Activated T-cell treated with anti-CD3 and anti-CD28 coated beads for 4 hours (primary cell): ENCODE measurements around the gene MGMT.

Experiments used
- DNase-seq: peaks from one replicate; pipeline ENCODE4 v3.0.0-alpha.2; 2020

The MGMT gene

DNA sequence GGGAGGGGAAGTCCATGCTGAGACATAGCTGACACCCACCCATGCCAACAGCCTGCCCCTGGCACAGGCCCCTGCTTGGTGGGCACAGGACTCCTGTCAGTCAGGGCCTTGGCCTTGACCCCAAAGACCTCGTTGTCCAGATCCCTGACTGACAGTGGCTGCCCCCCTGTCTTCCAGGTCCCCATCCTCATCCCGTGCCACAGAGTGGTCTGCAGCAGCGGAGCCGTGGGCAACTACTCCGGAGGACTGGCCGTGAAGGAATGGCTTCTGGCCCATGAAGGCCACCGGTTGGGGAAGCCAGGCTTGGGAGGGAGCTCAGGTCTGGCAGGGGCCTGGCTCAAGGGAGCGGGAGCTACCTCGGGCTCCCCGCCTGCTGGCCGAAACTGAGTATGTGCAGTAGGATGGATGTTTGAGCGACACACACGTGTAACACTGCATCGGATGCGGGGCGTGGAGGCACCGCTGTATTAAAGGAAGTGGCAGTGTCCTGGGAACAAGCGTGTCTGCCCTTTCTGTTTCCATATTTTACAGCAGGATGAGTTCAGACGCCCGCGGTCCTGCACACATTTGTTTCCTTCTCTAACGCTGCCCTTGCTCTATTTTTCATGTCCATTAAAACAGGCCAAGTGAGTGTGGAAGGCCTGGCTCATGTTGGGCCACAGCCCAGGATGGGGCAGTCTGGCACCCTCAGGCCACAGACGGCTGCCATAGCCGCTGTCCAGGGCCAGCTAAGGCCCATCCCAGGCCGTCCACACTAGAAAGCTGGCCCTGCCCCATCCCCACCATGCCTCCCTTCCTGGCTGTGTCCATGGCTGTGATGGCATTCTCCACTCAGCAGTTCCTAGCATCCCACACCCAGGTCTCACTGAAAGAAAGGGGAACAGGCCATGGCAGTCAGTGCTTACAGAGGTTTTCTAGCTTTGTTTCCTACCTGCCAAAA, 299.8 kb downstream of the MGMT start:
- DNase-seq = no peak

- DNase-seq = no peak
Observed at GRCh38 chr10:129767751-129768150, 300.7 kb downstream of the MGMT start.

DNA sequence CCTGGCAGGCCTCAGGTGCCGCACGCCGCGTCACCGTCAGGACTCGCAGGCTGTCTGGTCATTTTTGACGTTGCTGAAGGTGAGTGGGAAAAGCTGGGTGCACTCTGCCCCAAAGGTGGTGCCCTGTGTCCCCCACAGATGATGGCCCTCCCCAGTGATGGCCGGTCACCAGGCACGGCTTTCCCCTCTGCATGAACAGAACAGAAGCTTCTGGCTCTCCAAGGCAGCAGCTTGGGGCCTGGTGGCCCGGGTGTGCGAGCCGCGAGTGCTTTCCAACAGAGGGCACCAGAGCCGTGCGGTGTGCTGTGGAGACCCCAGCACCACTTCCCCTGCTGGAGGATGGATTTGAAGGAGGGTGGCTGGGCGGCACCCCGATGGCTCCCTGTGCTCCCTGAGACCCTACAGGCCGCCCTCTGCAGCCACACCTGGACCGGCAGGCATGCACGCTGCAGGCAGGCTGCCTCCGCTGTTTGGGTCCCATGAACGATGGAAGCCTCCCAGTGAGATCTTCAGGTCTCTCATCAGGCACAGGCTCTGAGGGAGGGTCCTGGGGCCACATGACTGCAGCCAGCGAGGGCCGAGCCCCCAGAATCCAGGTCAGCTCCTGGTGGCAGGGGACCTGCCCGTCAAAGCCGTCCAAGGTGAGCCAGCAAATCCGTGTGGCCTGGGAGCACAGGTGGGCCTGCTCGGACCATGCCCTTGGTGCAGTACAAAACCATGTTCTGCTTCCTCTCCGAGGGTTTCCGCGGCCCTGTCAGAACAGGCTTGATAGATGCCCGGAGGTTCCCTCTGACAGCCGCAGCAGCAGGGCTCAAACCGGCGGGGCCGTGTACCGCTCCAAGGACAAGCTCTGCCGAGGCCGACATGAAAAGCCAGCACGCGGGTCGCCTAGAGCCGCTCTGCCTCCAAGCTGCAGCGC, 301.7 kb downstream of the MGMT start:
- no peak for DNase-seq

DNA sequence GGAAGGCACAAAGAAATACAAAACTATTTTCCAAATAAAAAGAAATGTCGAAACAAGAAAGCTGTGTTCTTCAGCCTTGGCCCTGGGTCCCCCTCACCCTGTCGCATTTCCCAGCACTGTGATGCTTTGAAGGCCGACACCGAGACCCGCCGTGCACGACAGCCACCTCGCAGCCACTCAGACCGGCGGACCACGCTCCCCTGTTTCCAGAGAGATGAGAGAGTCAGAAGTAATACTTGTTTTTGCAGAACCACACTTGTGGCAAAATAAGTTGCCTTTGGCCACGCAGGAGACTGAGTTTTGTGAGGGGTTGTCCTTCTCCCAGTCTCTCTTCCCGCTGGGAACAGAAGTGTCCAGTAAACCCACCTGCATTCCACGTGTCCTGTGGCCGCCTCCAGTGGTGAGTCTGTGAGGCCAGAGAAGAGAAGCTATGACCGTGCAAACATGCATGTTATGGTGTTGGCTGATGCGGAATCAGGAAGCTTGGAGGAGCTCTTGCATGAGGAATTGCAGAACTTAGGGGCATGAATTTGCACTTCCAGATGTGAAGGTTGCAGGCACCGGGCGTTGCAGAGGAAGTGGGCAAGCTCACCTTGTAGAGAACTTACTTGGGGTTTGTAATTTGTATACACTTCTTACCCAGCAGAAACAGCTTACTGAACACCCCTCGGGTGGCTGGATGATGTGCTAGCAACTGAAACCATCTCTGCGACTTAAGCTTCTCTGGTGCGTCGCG, 302.5 kb downstream of the MGMT start:
- DNase-seq = no peak

DNA sequence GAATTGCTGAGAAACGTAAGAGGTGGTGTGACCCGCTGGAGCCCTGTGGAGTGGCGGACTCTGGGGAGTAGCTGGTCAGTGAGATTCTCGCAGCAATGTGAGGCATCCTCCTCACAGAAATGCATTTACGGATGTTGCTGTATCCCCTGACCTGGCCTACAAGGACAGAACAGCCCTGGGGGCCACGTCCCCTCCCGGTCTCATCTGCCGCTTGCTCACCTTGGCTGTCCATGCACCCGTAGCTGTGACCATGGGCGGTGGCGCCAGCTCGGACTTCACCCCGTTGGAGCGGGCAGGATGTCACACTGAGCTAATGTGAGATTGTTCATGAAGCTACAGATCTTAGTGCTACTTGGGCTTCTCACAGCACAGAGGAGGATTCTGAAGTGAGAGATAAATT, 303.2 kb downstream of the MGMT start:
- no peak for DNase-seq

- no peak for DNase-seq
Observed at GRCh38 chr10:129771024-129771423, 304.0 kb downstream of the MGMT start.

GRCh38 chr10:129771576-129771975, 304.5 kb downstream of the MGMT start:
- DNase-seq = no peak

DNA sequence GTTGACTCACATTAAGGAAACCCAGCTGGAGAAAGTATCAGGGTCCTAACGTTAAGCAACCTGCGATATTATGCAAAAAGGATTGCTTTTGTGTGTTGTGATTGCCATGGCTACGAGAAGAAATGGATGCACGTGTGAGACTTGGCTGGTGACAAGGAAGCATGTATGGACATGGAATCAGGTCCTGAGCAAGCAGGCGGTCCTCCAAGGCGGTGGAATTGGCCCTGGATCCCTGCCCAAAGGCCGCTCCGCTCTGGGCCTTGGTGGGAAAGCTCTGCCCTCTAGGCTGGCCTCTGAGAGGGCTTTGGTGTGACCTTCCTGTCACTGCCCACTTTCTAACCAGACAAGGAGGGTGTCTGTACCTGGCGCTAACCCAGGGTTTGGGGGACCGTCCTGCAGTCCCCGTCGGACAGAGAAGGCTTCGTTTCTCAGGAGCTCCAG, 305.0 kb downstream of the MGMT start:
- DNase-seq = no peak

- no peak for DNase-seq
Observed at GRCh38 chr10:129772468-129773358, 305.7 kb downstream of the MGMT start.

DNA sequence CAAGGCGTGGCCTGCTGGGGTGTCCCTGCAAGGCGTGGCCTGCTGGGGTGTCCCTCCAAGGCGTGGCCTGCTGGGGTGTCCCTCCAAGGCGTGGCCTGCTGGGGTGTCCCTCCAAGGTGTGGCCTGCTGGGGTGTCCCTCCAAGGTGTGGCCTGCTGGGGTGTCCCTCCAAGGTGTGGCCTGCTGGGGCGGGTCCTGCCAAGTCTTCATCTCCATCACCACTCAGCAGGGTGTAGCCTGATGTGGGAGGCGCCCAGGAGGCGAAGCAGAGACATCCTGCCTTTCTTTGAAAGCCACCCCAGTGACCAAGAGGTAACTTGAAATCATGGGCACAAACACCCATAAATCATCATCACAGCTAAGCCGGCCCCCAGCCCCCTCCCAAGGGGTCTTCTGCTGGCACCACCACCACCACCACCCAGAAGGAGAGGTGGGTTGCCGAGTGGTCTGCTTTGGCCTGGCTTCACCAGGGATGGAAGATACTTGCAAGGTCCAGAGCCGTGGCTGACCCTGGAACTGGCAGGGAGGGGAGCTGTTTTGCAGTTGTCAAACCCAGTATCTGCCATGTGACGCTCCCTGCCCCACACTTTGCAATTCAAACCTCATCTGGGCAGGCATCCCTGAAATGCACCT, 306.4 kb downstream of the MGMT start:
- no peak for DNase-seq

- DNase-seq = no peak
Observed at GRCh38 chr10:129774082-129774735, 307.2 kb downstream of the MGMT start.

- no peak for DNase-seq
Observed at GRCh38 chr10:129774736-129775401, 307.8 kb downstream of the MGMT start.

- DNase-seq = no peak
Observed at GRCh38 chr10:129775681-129776080, 308.6 kb downstream of the MGMT start.

- DNase-seq = no peak
Observed at GRCh38 chr10:129777687-129778086, 310.6 kb downstream of the MGMT start.

GRCh38 chr10:129778571-129778970, 311.5 kb downstream of the MGMT start:
- no peak for DNase-seq

DNA sequence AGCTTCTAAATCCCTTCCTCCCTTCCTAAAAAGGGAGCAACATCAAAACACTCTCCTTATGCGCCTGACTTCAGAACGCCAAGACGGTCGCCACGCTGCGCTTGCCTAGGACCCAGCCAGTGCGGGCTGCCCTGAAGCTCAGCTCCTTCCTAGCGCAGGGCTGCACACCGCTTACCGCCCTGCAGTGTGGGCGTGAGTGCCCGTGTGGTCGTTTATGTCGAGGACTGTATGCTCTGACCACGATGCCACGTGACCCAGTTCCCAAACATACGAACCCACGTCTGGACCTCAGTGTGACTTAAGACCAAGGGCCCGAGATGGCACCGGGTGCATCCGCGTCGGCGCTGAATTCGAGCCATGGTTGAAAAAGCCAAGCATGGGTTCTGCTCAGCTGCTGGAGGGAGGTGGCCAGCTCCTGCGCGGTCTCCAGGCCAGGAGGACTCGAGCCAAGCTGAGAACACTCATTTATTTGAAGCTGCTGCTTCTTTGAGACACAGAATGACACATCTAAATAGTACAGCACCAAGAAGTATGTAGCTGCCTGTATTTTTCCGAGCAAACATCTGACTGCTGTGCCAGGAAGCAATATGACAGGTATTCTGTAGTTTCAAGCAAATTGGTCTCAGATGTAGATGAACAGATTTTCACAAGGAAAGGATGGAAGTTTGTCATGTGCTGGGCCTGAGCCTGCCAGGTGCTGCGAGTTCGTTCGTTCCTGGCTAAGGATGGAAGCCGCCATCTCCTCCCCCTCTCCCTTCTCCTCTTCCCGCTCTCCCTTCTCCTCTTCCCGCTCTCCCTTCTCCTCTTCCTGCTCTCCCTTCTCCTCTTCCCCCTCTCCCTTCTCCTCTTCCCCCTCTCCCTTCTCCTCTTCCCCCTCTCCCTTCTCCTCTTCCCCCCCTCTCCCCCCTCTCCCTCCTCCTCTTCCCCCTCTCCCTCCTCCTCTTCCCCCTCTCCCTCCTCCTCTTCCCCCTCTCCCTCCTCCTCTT, 312.4 kb downstream of the MGMT start:
- DNase-seq = no peak

DNA sequence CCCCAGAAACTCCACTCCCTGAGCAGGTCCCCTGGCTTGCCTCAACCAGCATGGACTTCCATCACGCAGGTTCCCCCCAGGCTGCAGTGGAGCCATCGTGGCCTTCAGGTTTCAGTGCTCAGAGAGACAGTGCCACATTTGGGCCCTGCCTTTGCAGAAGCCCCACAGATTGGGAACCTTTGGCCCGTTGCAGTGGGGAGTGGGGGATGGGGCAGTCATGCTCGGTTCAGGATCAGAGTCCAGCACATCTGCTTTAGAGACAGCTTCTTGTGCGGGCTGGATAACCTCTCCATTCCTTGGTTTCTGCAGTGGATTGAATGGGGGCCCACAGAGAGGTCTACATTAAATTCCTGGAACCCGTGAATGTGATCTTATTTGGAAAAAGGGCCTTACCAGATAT, 313.2 kb downstream of the MGMT start:
- no peak for DNase-seq

GRCh38 chr10:129780901-129781795, 314.1 kb downstream of the MGMT start:
- no peak for DNase-seq
